ENCODE data around the gene TATDN2.
"Not testable (repeated sequence)": the region's sequence is repeated elsewhere in the genome, so short reads cannot be mapped to it uniquely, and the experiment has no call there.

Gene TATDN2

DNA sequence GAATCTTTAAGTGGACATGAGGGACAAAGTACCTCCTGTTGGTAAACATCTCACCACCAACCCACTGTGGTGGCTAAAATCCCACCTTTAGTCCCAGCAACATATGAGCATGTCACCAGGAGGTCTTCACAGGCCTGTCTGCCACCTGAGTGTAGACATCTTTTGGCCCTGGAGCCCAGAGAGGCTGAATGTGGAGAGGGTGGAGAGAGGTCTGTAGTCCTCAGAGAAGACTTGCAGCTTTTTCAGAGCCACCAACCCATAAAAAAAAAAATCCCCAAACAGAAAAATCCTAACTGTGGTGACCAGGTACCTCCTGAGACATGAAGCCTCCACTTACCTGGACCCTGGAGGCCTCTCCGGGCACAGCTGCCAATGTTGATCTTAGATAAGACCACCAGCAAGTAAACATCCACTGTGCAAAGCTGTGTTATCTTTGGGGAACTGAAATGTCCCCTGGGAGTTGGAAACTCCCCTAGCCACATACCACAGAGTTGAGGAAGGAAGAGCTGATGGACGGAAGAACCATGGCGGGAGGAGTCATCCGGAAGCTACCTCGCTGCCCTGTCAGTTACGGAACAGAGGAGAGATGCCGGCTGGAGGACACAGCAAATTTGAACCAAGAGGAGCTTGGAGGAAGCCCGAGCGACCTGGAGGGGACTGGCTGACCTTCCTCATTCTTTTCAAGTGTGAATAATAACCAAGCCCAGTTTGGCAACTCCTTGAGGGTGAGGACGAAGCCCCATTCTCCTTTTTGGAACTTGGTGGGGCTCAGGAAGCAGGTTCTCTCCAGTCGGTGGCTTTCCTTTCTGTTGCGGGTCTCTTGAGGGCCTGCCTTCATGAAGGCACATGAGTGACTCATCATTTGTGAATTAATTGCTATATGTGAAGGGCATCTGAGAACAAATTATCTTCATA, 44.5 kb downstream of the TATDN2 start, which contains the start of gene GHRL:
Gene GHRL, minus strand, starts transcription at position 443 of the 915 bp plus-strand sequence. CDS start 2,767 bp downstream, outside the sequence.
- no peak for DNase-seq

GRCh38 chr3:10294030-10294586, 45.8 kb downstream of the TATDN2 start:
- DNase-seq: no peak

- DNase-seq: not testable (repeated sequence)
Measured at GRCh38 chr3:10298064-10298463, 49.8 kb downstream of the TATDN2 start.

- DNase-seq: no peak
Measured at GRCh38 chr3:10299175-10299574, 50.9 kb downstream of the TATDN2 start.

- no peak for DNase-seq
Measured at GRCh38 chr3:10299679-10300078, 51.4 kb downstream of the TATDN2 start.

- DNase-seq: no peak
Measured at GRCh38 chr3:10300087-10300486, 51.8 kb downstream of the TATDN2 start.

DNA sequence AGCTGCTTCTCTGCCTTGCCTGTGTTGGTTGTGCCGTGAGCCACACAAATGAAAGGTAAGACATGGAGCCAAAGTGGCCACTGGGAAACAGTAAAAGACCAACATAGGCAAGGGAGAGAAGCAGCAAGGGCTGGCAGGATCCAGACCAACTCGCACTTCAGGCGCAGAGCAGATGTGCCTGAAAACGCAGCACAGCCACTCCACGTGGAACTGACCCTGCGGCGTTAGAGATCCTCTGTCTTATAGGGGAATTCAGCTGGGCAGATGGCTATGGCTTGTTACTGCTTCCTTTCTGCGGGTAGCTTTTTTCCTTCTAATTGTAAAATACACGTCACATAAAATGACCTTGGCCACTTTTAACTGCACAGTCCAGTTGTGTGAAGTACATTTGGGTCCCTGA, 54.8 kb downstream of the TATDN2 start:
- no peak for DNase-seq

GRCh38 chr3:10303785-10304184, 55.5 kb downstream of the TATDN2 start:
- no peak for DNase-seq

- no peak for DNase-seq
Measured at GRCh38 chr3:10304905-10305304, 56.6 kb downstream of the TATDN2 start.

DNA sequence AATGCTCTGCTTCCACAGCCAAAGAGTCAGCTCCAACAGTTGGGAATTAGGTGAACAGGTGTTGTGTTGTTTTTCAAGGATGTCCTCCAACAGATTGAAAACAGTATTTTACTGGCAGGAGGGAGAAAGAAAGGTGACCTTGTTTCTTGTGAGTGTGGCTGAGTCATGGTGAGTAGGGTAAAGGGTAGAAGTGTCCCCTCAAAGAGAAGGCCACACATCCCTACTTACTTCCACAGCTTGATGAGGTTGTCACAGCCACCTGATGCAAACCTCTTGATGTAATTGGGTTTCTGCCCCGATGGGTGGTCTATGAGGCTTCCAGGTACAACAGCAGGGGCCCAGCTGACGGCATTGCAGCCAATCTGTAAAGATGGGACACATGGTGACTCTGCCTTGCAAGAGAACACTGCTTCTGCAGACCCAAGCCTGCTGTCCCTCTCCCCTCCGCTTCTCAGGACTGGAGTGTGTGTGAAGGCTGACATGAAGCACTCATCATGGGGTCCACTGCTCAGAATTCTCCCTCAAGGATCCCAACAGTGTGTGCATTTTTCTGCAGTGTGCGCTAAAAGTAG, 57.2 kb downstream of the TATDN2 start:
- no peak for DNase-seq

DNA sequence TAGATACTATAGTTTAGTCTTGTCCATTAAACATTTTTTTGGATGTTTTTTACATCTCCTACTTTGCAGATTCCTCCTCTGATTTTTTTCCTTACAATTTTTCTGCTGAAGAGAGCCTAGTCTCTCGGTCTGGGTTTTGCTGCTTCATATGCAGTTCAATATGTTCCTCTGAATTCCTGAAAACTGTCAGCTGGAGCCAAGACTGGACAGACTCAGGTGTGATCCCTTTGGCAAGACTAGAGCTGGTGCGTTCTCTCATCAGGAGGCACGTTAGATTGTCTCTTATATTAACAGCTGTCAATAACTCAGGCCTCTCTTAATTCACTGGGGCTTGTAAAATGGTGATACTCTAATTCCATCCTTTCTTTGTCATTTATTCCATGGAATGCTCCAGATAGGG, 57.9 kb downstream of the TATDN2 start:
- DNase-seq: no peak

GRCh38 chr3:10308678-10309077, 60.4 kb downstream of the TATDN2 start:
- no peak for DNase-seq

DNA sequence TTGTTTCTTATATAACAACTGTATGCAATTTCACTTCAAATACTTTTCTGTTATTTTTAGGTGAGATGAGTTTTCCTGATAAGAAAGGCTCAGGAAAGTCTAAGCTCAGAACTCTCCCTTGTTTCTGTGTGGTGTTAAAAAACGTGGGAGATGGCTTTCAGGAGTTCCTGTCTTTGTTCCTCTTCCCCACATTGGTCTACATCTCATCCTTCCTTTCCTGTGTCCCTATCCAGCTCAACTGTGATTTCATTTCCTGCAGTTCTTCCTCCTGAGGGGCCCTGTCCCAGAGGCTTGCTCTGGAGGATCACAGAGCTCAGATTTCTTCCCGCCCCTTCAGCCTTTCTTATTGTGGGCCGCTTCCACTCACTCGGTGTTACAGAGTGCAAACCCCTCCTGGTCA, 61.5 kb downstream of the TATDN2 start:
- no peak for DNase-seq

- DNase-seq: no peak
Measured at GRCh38 chr3:10310578-10310977, 62.3 kb downstream of the TATDN2 start.

DNA sequence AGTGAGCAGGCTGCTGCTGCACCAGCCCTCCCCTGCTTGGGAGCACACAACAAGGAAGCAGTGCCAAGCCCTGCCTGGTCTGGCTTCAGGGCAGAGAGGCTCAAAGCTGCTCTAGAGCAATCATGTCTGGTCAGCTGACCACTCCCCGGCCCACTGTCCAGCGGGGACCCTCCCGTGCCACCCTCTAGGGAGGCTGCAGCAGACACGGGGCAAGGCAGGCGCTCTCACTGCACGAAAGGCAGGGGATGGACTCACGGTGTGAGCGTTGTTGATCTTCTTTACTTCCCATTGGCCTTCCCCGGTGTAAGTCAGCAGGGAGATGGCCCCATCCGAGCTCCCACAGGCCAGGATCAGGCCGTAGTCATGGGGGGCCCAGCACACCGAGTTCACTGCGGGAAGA, 63.5 kb downstream of the TATDN2 start:
- DNase-seq: no peak

DNA sequence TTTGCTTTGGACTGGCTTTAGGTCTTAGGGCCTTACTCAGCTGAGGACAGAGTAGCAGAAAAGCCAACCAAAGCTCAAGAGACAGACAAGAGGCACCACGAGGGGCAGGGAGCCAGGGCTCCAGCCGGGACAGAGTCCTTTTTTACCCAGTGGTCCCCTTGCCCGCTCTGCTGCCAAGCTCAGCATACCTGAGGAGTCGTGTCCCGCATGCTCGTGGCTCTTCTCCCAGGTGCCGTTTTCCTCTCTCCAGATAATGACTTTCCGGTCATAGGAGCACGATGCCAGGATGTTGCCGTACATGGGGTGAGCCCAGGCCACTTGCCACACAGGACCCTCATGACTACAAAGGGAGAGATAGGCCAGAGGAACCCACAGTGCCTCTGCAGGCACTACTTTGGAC, 64.1 kb downstream of the TATDN2 start:
- DNase-seq: no peak

GRCh38 chr3:10312861-10313260, 64.6 kb downstream of the TATDN2 start:
- no peak for DNase-seq

DNA sequence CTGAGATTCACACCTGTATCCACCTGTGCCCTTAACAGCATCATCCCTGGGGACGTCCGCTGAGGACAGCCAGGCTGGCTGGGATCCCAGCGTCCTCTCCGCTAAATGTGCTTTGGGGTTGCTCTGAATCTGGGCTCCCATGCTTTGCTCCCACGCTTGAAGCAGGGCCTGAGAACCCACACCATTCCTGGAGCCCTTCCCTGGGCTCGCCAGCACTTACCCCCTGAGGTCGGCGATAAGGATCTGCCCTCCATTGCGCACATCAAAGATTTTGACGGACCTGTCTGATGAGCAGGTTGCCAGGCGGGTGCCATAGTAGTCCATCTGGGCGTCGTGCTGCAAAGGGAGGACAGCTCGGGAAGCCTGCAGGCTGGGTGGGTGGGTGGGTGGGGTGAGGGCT, 66.8 kb downstream of the TATDN2 start:
- no peak for DNase-seq

DNA sequence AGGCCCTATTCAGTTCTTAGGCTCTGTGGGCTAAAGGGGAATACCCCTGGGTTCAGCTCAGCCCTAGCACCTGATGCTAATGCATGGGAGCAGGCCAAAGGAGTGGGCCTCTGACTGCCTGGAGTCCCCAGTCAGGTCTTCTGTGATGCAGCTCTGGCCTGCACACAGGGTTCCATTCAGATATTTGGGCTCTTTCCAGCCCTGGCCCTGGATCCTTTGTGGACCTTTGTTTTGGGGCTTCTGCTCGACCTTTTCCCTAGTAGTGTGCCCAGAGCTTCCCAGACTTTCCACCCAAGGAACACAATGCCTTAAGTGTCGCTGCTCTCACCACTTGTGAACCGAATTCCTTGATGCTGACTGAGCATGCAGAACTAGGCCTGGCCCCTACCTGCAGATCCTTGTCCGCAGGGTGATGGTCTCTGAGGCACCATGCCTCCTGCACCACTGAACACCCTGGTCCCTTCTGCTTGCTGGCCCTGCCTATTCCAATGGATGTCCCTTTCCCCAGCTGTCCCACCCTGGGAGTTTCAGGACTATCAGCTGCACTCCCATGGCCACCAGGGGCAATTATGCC, 67.6 kb downstream of the TATDN2 start:
- no peak for DNase-seq

- DNase-seq: no peak
Measured at GRCh38 chr3:10317311-10317960, 69.2 kb downstream of the TATDN2 start.

- DNase-seq: no peak
Measured at GRCh38 chr3:10317961-10318350, 69.7 kb downstream of the TATDN2 start.

GRCh38 chr3:10319251-10319650, 71.0 kb downstream of the TATDN2 start:
- DNase-seq: no peak

DNA sequence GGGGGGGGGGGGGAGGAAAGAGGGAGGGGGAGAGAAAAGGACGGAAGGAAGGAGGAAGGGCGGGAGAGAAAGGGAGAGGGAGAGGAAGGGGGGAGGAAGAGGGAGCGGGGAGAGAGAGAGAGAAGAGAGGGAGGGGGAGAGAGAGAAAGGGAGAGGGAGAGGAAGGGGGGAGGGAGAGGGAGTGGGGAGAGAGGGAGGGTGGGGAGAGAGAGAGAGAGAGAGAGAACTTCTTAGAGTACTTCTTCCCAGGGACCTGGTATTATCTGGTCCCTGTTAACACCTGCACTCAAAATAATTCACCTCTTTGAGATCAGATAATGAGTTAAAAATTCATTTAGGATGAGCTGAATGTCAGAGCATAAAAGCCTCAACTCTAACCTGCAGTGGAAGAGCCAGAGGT, 71.5 kb downstream of the TATDN2 start:
- no peak for DNase-seq
